Measurements from ENCODE around the gene KRTAP5-5.

KRTAP5-5 gene

DNA sequence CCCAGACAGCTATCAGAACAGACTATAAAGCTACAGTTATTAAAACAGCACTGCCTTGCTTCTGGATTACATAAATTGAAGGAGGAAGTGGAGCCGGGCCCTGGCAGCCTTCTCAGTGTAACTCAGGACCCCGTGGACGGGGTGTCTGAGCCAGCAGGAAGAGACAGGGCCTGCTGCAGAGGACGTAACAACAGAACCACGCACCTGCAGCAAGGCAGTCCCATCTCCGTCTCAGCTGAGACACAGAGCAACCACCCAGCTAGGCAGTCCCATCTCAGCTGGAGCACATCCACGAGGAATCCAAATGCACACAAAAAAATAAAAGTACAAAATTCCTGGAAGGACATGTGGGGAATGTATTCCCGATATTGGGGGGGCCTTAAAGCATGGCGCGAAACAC, 50.3 kb downstream of the KRTAP5-5 start:
- no peak for DNase-seq (ENCODE audit: low read depth)
